HS-27A (cell line): ENCODE measurements around the gene ACY1.
A peak's percentile ranks its signal among the peaks of the same experiment; 100 is the strongest.
"Not testable (repeated sequence)": the region's sequence is repeated elsewhere in the genome, so short reads cannot be mapped to it uniquely, and the experiment has no call there.

Experiments used
- DNase-seq: peaks from one replicate; pipeline ENCODE4 v3.0.0-alpha.2; 2012; ENCODE audit warnings: low read depth, missing footprints

The ACY1 gene

GRCh38 chr3:51983578-51984268 lies 388 bp downstream of the ACY1 start:
- DNase-seq = no peak

GRCh38 chr3:51984269-51984647 lies 923 bp downstream of the ACY1 start:
- DNase-seq = no peak

GRCh38 chr3:51985063-51985462 lies 1.7 kb downstream of the ACY1 start:
- DNase-seq = no peak

- DNase-seq = no peak
Observed at GRCh38 chr3:51986010-51986947, 2.9 kb downstream of the ACY1 start.

- DNase-seq = no peak
Observed at GRCh38 chr3:51987568-51987967, 4.2 kb downstream of the ACY1 start.

GRCh38 chr3:51988286-51989146 lies 5.2 kb downstream of the ACY1 start:
- no peak for DNase-seq

GRCh38 chr3:51990501-51990971 lies 7.2 kb downstream of the ACY1 start:
- not testable (repeated sequence) for DNase-seq

- DNase-seq = no peak
Observed at GRCh38 chr3:51992017-51992682, 8.8 kb downstream of the ACY1 start.

GRCh38 chr3:51993657-51994056 lies 10.3 kb downstream of the ACY1 start:
- DNase-seq = not testable (repeated sequence)

- no peak for DNase-seq
Observed at GRCh38 chr3:51994530-51994929, 11.2 kb downstream of the ACY1 start.

GRCh38 chr3:51995346-51996163 lies 12.2 kb downstream of the ACY1 start, which contains the start of gene RPL29:
TSS of gene RPL29 (minus strand) at chr3:51995895. CDS start at chr3:51995461, 434 bp downstream.
- peak; percentile 86 for DNase-seq

- no peak for DNase-seq
Observed at GRCh38 chr3:51997172-51997571, 13.8 kb downstream of the ACY1 start.

- DNase-seq = no peak
Observed at GRCh38 chr3:51997935-51998596, 14.7 kb downstream of the ACY1 start.

- DNase-seq = no peak
Observed at GRCh38 chr3:51998774-51999173, 15.4 kb downstream of the ACY1 start.

- DNase-seq = no peak
Observed at GRCh38 chr3:51999846-52000245, 16.5 kb downstream of the ACY1 start.

- DNase-seq = peak; percentile 63
Observed at GRCh38 chr3:52001443-52001974, 18.2 kb downstream of the ACY1 start.

- DNase-seq = no peak
Observed at GRCh38 chr3:52002748-52003147, 19.4 kb downstream of the ACY1 start.

- DNase-seq = no peak
Observed at GRCh38 chr3:52004163-52004787, 20.9 kb downstream of the ACY1 start.

- no peak for DNase-seq
Observed at GRCh38 chr3:52004906-52005395, 21.6 kb downstream of the ACY1 start.
